ENCODE data around the gene LCAT.

GRCh38 chr16:67910158-67910557, 33.8 kb downstream of the LCAT start:
- no peak for TF ChIP-seq EP300 (IDR thresholded peaks at IDR 0.05)
- no peak for TF ChIP-seq POLR2AphosphoS5 (IDR thresholded peaks at IDR 0.05)

All from esophagus muscularis mucosa (tissue), 3 donors.